MM.1S (cell line): Measurements from ENCODE around the gene NIFK.

ENCODE experiments used
- DNase-seq: peaks from one replicate; pipeline ENCODE4 v3.0.0-alpha.2; 2015
- H2AFZ ChIP-seq: fragments of 300-600 bp; sonication (generic); 2 replicates; pipeline ENCODE4 v1.6.0; 2016; ENCODE audit warnings: antibody characterized with exemption, low read length
- H3F3A ChIP-seq: fragments of 300-600 bp; sonication (generic); 2 replicates; pipeline ENCODE4 v1.6.1; 2016; ENCODE audit warnings: mild to moderate bottlenecking, antibody characterized with exemption, low read length, moderate library complexity, mixed read lengths; ENCODE audit not compliant: insufficient read depth
- H3K27ac ChIP-seq: fragments of 300-600 bp; sonication (generic); 2 replicates; pipeline ENCODE4 v1.5.1; 2016; ENCODE audit warnings: mild to moderate bottlenecking, low read length
- H3K27me3 ChIP-seq: fragments of 300-600 bp; sonication (generic); replicated peaks from 2 replicates; pipeline ENCODE4 v1.6.0; 2016; ENCODE audit warnings: low read length; ENCODE audit not compliant: insufficient read depth
- H3K36me3 ChIP-seq: fragments of 300-600 bp; sonication (generic); replicated peaks from 2 replicates; pipeline ENCODE4 v1.6.1; 2016; ENCODE audit warnings: mild to moderate bottlenecking, low read length, mixed read lengths; ENCODE audit not compliant: insufficient read depth
- H3K4me1 ChIP-seq: fragments of 300-600 bp; sonication (generic); 2 replicates; pipeline ENCODE4 v1.6.1; 2016; ENCODE audit warnings: low read length, mixed read lengths
- H3K4me2 ChIP-seq: fragments of 300-600 bp; sonication (generic); 2 replicates; pipeline ENCODE4 v1.6.0; 2016; ENCODE audit warnings: low read depth, low read length
- H3K4me3 ChIP-seq: fragments of 300-600 bp; sonication (generic); 2 replicates; pipeline ENCODE4 v1.5.1; 2016; ENCODE audit warnings: low read length, mixed read lengths
- H3K79me2 ChIP-seq: fragments of 300-600 bp; sonication (generic); 2 replicates; pipeline ENCODE4 v1.6.1; 2016; ENCODE audit warnings: mixed run types, low read length, mixed read lengths
- H3K9ac ChIP-seq: fragments of 300-600 bp; sonication (generic); 2 replicates; pipeline ENCODE4 v1.6.1; 2016; ENCODE audit warnings: low read length, mixed read lengths
- H3K9me2 ChIP-seq: fragments of 300-600 bp; sonication (generic); replicated peaks from 2 replicates; pipeline ENCODE4 v1.6.1; 2016; ENCODE audit warnings: mild to moderate bottlenecking, low read length, mixed read lengths; ENCODE audit not compliant: insufficient read depth
- H3K9me3 ChIP-seq: fragments of 300-600 bp; sonication (generic); replicated peaks from 2 replicates; pipeline ENCODE4 v1.6.1; 2016; ENCODE audit warnings: mild to moderate bottlenecking, low read length, mixed read lengths; ENCODE audit not compliant: insufficient read depth
- H4K20me1 ChIP-seq: fragments of 300-600 bp; sonication (generic); 2 replicates; pipeline ENCODE4 v1.6.1; 2016; ENCODE audit warnings: mild to moderate bottlenecking, low read length, moderate library complexity, mixed read lengths; ENCODE audit not compliant: insufficient read depth
- EZH2 ChIP-seq: fragments of 300-600 bp; sonication (generic); optimal IDR thresholded peaks from 2 replicates; pipeline ENCODE3; 2017; ENCODE audit warnings: low read depth, mild to moderate bottlenecking, antibody characterized with exemption, low read length, mixed read lengths
- EZH2phosphoT487 ChIP-seq: fragments of 300-600 bp; sonication (generic); IDR thresholded peaks from 2 replicates; pipeline ENCODE4 v1.6.1; 2018; ENCODE audit warnings: antibody characterized with exemption, low read length
- TF ChIP-seq, protein P1 (sequence below): fragments of 300-600 bp; sonication (generic); IDR thresholded peaks from 2 replicates; pipeline ENCODE4 v1.5.1; 2016; ENCODE audit warnings: antibody characterized with exemption, low read length, mixed read lengths

NIFK gene

DNA sequence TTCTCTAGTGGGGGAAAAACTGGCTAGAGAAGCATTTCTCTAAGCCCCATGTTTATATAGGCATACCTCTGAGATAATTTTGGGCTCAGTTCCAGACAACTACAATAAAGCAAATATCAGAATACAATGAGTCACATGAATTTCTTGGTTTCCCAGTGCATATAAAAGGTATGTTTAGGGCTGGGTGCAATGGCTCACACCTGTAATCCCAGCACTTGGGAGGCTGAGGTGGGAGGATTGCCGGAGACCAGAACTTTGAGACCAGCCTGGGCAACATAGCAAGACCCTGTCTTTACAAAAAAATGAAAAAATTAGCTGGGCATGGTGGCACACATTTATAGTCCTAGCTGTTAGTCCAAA, 41.0 kb upstream of the NIFK start:
- Histone ChIP-seq H2AFZ (no peak overlapping the region), H3K9me3 (no peaks in the 10 kb centered on the region), H4K20me1 (no peaks in the 10 kb centered on the region), H3K79me2 (no peaks in the 10 kb centered on the region), H3K4me2 (no peak overlapping the region), H3F3A (no peaks in the 10 kb centered on the region), H3K9me2 (no peaks in the 10 kb centered on the region), H3K27ac (no peak overlapping the region), H3K36me3 (no peaks in the 10 kb centered on the region), H3K27me3 (no peaks in the 10 kb centered on the region), H3K9ac (no peak overlapping the region), H3K4me1 (no peaks in the 10 kb centered on the region), H3K4me3 (no peak overlapping the region)
- no peak for DNase-seq
- TF ChIP-seq, protein P1, sequence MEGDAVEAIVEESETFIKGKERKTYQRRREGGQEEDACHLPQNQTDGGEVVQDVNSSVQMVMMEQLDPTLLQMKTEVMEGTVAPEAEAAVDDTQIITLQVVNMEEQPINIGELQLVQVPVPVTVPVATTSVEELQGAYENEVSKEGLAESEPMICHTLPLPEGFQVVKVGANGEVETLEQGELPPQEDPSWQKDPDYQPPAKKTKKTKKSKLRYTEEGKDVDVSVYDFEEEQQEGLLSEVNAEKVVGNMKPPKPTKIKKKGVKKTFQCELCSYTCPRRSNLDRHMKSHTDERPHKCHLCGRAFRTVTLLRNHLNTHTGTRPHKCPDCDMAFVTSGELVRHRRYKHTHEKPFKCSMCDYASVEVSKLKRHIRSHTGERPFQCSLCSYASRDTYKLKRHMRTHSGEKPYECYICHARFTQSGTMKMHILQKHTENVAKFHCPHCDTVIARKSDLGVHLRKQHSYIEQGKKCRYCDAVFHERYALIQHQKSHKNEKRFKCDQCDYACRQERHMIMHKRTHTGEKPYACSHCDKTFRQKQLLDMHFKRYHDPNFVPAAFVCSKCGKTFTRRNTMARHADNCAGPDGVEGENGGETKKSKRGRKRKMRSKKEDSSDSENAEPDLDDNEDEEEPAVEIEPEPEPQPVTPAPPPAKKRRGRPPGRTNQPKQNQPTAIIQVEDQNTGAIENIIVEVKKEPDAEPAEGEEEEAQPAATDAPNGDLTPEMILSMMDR = no peak
- no peak for TF ChIP-seq EZH2phosphoT487
- TF ChIP-seq EZH2 = no peak

DNA sequence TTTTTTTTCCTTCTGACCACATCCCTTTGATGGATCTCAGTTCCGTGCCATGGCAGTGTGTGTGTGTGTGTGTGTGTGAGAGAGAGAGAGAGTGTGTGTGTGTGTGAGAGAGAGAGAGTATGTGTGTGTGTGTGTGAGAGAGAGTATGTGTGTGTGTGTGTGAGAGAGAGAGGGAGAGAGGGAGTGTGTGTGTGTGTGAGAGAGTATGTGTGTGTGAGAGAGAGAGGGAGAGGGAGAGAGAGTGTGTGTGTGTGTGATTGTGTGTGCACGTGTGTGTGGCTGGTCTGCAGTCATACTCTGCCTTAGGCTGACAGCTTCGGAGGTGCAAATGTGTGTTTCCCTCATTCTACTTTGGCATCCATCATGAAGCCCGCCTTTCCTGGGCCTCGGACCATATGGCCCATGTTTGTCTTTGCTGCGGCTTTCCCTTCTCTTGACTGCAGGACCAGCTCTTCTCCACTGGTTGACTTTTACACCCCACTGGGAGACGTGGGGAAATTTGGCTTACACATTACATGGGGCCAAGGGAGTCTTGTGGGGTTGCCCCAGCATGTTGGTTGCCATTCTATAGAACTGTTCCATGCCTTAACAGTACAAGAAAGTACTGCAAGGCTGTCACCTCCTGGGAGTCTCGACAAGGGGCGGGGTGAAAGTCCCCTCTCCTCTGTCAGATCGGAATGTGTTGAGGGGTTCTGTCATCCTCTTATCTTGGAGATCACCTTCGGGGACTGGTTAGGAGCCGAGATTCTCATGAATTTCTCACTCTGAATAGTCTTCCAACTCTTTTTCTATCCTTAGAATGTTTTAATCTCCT, 40.4 kb upstream of the NIFK start:
- no peak overlapping the region for H3K4me2 ChIP-seq
- no peaks in the 10 kb centered on the region for H4K20me1 ChIP-seq
- DNase-seq = no peak
- no peak overlapping the region for H2AFZ ChIP-seq
- H3K36me3 ChIP-seq = no peaks in the 10 kb centered on the region
- H3K4me1 ChIP-seq = no peaks in the 10 kb centered on the region
- H3K27ac ChIP-seq = no peak overlapping the region
- no peaks in the 10 kb centered on the region for H3K27me3 ChIP-seq
- H3F3A ChIP-seq = no peaks in the 10 kb centered on the region
- H3K4me3 ChIP-seq = no peak overlapping the region
- H3K9me3 ChIP-seq = no peaks in the 10 kb centered on the region
- TF ChIP-seq, protein P1 = no peak
- TF ChIP-seq EZH2 = no peak
- TF ChIP-seq EZH2phosphoT487 = no peak
- no peak overlapping the region for H3K9ac ChIP-seq
- H3K79me2 ChIP-seq = no peaks in the 10 kb centered on the region
- H3K9me2 ChIP-seq = no peaks in the 10 kb centered on the region

DNA sequence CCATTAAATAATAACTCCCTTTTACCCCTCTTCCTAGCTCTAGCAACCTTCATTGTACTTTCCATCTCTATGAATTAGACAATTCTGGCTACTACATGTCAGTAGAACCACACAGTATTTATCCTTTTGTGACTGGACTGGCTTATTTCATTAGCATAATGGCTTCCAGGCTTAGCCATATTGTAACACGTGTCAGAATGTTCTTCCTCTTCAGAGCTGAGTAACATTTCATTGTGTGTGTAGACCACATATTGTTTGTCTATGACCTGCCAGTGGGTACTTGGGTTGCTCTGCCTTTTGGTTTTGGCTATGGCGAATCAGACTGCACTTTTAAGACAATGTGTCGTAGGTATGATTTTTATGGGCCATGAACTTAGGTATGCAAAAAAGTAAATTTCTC, 39.7 kb upstream of the NIFK start:
- Histone ChIP-seq H3K9me2 (no peaks in the 10 kb centered on the region), H2AFZ (no peak overlapping the region), H3K79me2 (no peaks in the 10 kb centered on the region), H4K20me1 (no peaks in the 10 kb centered on the region), H3K4me2 (no peak overlapping the region), H3K27ac (no peak overlapping the region), H3K27me3 (no peaks in the 10 kb centered on the region), H3K4me1 (no peaks in the 10 kb centered on the region), H3F3A (no peaks in the 10 kb centered on the region), H3K9ac (no peak overlapping the region), H3K4me3 (no peak overlapping the region), H3K36me3 (no peaks in the 10 kb centered on the region), H3K9me3 (no peaks in the 10 kb centered on the region)
- no peak for DNase-seq
- TF ChIP-seq EZH2phosphoT487 (no peak), EZH2 (no peak)
- TF ChIP-seq, protein P1 = no peak
